Gastroesophageal sphincter (tissue), 4 donors: ENCODE data around the gene FOLR3. TPM values are rescaled to one million over a fixed set of nuclear protein-coding genes. Genes with fewer than 3 reads are reported as not detected.

Experiments used
- ATAC-seq: fragments of 150-250 bp; one replicate; pipeline ENCODE4 v1.9.1; 2016; ENCODE audit warnings: mild to moderate bottlenecking, moderate library complexity
- H3K27ac ChIP-seq, 4 donors: fragments of 200-600 bp; sonication (generic) in 3 of 4; 1 replicate in 3 of 4; 2 replicates in 1 of 4; pipeline ENCODE4 v1.5.1; 2016 to 2019
- H3K27me3 ChIP-seq: fragments of 200-600 bp; sonication (generic); one replicate; pipeline ENCODE4 v1.5.1; 2019
- H3K36me3 ChIP-seq, 2 donors: fragments of 200-600 bp; sonication (generic); one replicate each; pipeline ENCODE4 v1.5.1; 2019; ENCODE audit warnings: control low read depth in 1 of 2
- H3K4me1 ChIP-seq, 3 donors: fragments of 200-600 bp; sonication (generic); 1 replicate in 2 of 3; 2 replicates in 1 of 3; pipeline ENCODE4 v1.5.1; 2016 to 2019; ENCODE audit warnings: control low read depth in 2 of 3
- H3K4me3 ChIP-seq, 2 donors: fragments of 200-600 bp; sonication (generic); one replicate each; pipeline ENCODE4 v1.5.1; 2019; ENCODE audit warnings: mild to moderate bottlenecking in 1 of 2, moderate library complexity in 1 of 2
- H3K9me3 ChIP-seq, 3 donors: fragments of 200-600 bp; sonication (generic); one replicate each; pipeline ENCODE4 v1.5.1; 2017 to 2019; ENCODE audit warnings: control low read depth in 2 of 3
- EP300 ChIP-seq: sonication (generic); formaldehyde crosslinking; IDR thresholded peaks from one replicate; pipeline ENCODE4 v1.6.1; 2017; ENCODE audit warnings: antibody characterized with exemption, mild to moderate bottlenecking
- POLR2A ChIP-seq, 2 donors: fragments of 450-650 bp; IDR thresholded peaks; one replicate each; pipeline ENCODE4 v1.6.1; 2017; ENCODE audit warnings: antibody characterized with exemption in 2 of 2, mild to moderate bottlenecking in 2 of 2, moderate library complexity in 1 of 2
- POLR2AphosphoS5 ChIP-seq: sonication (generic); formaldehyde crosslinking; IDR thresholded peaks from one replicate; pipeline ENCODE4 v1.6.1; 2017; ENCODE audit warnings: antibody characterized with exemption
- WGBS, 2 donors: methylation state at CpG; one replicate each; pipeline ENCODE4 v1.1.5; 2018; ENCODE audit warnings: low coverage in 1 of 2; 5-methylcytosine and 5-hydroxymethylcytosine counted together
- total RNA-seq, 4 donors: library from RNA; depleted of rRNA; stranded (reverse); fragments of >200 nt; gene quantifications; one replicate each; pipeline ENCODE4 v1.1.0, GENCODE V29; 2016
- TF ChIP-seq, protein P1 (sequence below), 4 experiments: fragments of 200-600 bp in 2 of 4; fragments of 450-650 bp in 2 of 4; sonication (generic) in 1 of 4; IDR thresholded peaks; one replicate each; pipeline ENCODE4 v1.5.1; 2017 to 2019; ENCODE audit warnings: antibody characterized with exemption in 4 of 4, mild to moderate bottlenecking in 2 of 4, moderate library complexity in 2 of 4

FOLR3 gene
- total RNA-seq, 4 donors from 2014 or later, result 0.96 TPM; not detected in 3

DNA sequence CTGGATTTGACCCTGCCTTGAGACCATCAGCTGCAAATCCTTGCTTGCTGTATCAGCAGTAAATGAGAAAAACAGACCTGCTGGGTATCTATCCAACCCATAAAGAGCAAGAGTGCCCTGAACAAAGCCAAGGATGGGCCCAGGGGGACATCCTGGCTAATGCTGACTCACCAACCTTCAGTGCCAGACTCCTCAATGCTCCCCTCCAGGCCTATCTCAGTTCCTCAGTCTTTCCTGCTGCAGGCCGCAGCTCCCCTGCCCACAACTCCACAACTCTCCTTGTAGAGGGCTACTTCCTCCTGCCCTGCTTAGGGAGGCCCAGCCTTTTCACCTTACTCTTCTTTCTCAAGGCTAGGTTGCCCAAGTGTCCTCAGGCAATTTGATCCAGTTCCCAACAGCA lies 35.1 kb upstream of the FOLR3 start:
- ATAC-seq, result no peak
- Histone ChIP-seq H3K9me3 (no peaks in the 10 kb centered on the region), H3K4me3 (no peak overlapping the region), H3K27me3 (no peaks in the 10 kb centered on the region), H3K27ac (peak overlapping the region in 1 of 4 donors; percentile 10), H3K4me1 (peaks cover 0 to 52% (median 24%) of the 10 kb centered on the region in 3 donors), H3K36me3 (peaks cover 2 to 50% of the 10 kb centered on the region in 2 donors)
- TF ChIP-seq EP300 (no peak), POLR2A (IDR thresholded peaks at IDR 0.05) (no peak)
- TF ChIP-seq, protein P1, sequence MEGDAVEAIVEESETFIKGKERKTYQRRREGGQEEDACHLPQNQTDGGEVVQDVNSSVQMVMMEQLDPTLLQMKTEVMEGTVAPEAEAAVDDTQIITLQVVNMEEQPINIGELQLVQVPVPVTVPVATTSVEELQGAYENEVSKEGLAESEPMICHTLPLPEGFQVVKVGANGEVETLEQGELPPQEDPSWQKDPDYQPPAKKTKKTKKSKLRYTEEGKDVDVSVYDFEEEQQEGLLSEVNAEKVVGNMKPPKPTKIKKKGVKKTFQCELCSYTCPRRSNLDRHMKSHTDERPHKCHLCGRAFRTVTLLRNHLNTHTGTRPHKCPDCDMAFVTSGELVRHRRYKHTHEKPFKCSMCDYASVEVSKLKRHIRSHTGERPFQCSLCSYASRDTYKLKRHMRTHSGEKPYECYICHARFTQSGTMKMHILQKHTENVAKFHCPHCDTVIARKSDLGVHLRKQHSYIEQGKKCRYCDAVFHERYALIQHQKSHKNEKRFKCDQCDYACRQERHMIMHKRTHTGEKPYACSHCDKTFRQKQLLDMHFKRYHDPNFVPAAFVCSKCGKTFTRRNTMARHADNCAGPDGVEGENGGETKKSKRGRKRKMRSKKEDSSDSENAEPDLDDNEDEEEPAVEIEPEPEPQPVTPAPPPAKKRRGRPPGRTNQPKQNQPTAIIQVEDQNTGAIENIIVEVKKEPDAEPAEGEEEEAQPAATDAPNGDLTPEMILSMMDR (IDR thresholded peaks at IDR 0.05), result no peak
- WGBS, 2 donors, result 86% methylated on average over 1 of the region's 1 CpG; no CpG with 5 or more reads in 1 of the 2 donors

DNA sequence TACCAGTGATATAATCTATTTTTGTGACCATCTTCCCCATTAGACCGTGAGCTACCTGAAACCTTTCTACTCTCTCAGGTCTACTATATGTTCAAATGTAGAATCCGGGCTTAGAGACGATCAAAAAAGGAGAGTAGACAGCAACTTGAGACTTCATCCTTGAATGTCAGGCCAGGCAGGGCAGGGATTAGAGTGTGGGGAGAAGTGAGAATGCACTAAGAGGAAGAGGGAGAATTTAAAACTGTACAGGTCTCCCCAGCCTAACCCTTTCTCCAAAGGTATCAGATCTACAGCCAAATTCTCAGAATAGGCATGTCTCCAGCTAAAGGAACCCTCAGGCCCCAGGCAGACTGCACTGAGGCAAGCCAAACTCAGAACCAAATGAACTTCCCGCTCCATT lies 33.4 kb upstream of the FOLR3 start:
- no peak for ATAC-seq
- peaks cover 0 to 52% (median 24%) of the 10 kb centered on the region in 3 donors for H3K4me1 ChIP-seq
- peaks cover 2 to 33% of the 10 kb centered on the region in 2 donors for H3K36me3 ChIP-seq
- H3K27me3 ChIP-seq, result no peaks in the 10 kb centered on the region
- H3K27ac ChIP-seq, result peak overlapping the region; percentile 72 to 97 (median 93)
- no peaks in the 10 kb centered on the region for H3K9me3 ChIP-seq
- TF ChIP-seq, protein P1 (IDR thresholded peaks at IDR 0.05), result no peak
- TF ChIP-seq POLR2AphosphoS5 (no peak), POLR2A (IDR thresholded peaks at IDR 0.05) (no peak), EP300 (no peak)
- WGBS, 2 donors, result 38 to 40% methylated on average over 3 to 4 of the region's 4 CpGs
- H3K4me3 ChIP-seq, result peak overlapping the region; percentile 60 to 71

DNA sequence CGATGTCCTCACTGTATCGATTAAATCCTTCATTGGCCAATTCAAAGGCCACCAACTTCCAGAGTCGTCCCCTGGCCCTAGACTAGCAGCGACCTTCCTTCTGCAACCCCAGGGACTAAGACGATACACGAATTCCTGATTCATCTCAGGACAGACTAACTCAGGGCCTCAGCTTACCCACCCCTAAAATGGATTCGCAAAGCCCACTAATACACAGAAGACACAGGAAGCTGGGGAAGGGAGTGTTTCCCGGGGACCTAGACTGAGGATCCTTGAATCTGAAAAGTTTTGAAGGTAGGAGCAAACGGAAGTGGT lies 32.9 kb upstream of the FOLR3 start:
- ATAC-seq, result peak; percentile 1
- TF ChIP-seq, protein P1 (IDR thresholded peaks at IDR 0.05), result no peak
- TF ChIP-seq EP300, result no peak
- no peaks in the 10 kb centered on the region for H3K27me3 ChIP-seq
- peak overlapping the region; percentile 60 to 71 for H3K4me3 ChIP-seq
- H3K9me3 ChIP-seq, result no peaks in the 10 kb centered on the region
- peaks cover 0 to 52% (median 24%) of the 10 kb centered on the region in 3 donors for H3K4me1 ChIP-seq
- WGBS, 2 donors, result 2 to 6% methylated on average over 5 to 6 of the region's 9 CpGs
- H3K36me3 ChIP-seq, result peaks cover under 1 to 33% of the 10 kb centered on the region in 2 donors
- peak overlapping the region; percentile 72 to 97 (median 93) for H3K27ac ChIP-seq

DNA sequence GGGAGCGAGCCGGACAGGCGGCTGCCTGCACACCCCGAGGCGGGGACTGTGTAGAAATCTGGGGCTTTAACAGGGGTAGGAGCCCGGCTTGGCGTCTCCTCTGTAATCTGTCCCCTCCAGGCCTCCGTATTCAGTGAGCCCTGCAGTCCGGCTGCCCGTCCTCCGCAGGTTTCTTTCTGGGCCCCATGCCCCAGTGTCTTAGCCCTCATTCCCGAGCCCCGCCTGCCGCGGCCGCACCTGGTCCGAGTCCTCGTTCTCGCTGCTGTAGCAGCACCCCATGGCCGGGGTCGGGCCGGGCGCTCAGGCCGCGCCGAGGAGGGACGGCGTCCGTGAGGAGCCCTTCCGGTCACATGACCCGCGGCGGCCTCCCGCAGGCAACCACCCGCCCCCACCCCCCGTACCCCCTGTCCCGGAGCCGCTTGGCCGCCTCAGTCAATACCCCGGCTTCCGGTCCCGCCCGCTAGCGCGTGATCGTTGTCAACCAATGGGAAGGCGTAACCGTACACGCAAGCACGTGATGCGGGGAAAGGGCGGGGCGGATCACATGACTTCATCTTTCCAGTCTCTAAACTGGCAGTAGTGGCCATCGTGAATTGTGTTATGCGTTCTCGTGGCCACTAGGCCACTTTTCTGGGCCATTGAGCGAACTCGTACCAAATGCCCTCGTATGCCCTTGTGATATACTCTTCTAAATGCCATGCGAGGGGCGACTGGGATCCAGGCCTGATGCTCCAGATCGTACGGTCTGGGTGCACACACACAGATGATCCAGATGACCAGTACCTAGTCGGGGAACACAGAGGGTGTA lies 32.4 kb upstream of the FOLR3 start, which contains the start of gene LAMTOR1:
TSS of gene LAMTOR1 (minus strand) at position 352 of the 808 bp plus-strand sequence. CDS start at position 279, 73 bp downstream.
- H3K4me1 ChIP-seq, result peaks cover 0 to 52% (median 24%) of the 10 kb centered on the region in 3 donors
- TF ChIP-seq, protein P1 (IDR thresholded peaks at IDR 0.05), result peak in 3 of 4 experiments; percentile 40 to 80 (median 80)
- TF ChIP-seq POLR2A (IDR thresholded peaks at IDR 0.05) (peak; percentile 65 to 71), EP300 (no peak), POLR2AphosphoS5 (peak; percentile 84)
- H3K9me3 ChIP-seq, result no peaks in the 10 kb centered on the region
- peaks cover 0 to 33% of the 10 kb centered on the region in 2 donors for H3K36me3 ChIP-seq
- 0% methylated on average over 5 of the region's 64 CpGs; no CpG with 5 or more reads in 1 of the 2 donors for WGBS, 2 donors
- peak within 1 kb of the TSS; percentile 83 to 97 (median 93) for H3K27ac ChIP-seq
- ATAC-seq, result peak; percentile 99
- H3K27me3 ChIP-seq, result no peaks in the 10 kb centered on the region
- peak within 1 kb of the TSS; percentile 60 to 71 for H3K4me3 ChIP-seq
